K562 (cell line): ENCODE measurements around the gene BTBD18. TPM values are rescaled to one million over a fixed set of nuclear protein-coding genes. Genes with fewer than 3 reads are reported as not detected.
"Not testable (repeated sequence)": the region's sequence is repeated elsewhere in the genome, so short reads cannot be mapped to it uniquely, and the experiment has no call there.

Experiments
- ATAC-seq: fragments of 200-7000 bp; cut with Tn5 transposase; 3 replicates; pipeline ENCODE4 v1.9.1; 2020; ENCODE audit warnings: moderate library complexity
- BruUV-seq: library from RNA; stranded (reverse); fragments of 400-500 nt; replicated peaks from 2 replicates; lab custom pipeline; 2021; lab: Mats Ljungman, UMichigan
- CTCF ChIA-PET: fragments of 300-600 bp; formaldehyde crosslinking; extraction: SDS; loops from one replicate; lab custom pipeline; 2021; ENCODE audit warnings: low intra/inter-chr PET ratio; lab: Yijun Ruan, JAX
- POLR2A ChIA-PET: fragments of 300-600, 350-650 bp; sonication (Branson Sonifier 250); formaldehyde crosslinking; extraction: SDS; loops from one replicate; lab custom pipeline; 2021; ENCODE audit warnings: antibody characterized with exemption, inconsistent platforms; lab: Yijun Ruan, JAX
- DNase-seq, 4 experiments: peaks; one replicate each; pipeline versions ENCODE4 v3.0.0 to v3.0.0-alpha.2; 2011 to 2018; ENCODE audit warnings: low spot score in 3 of 4, mixed read lengths in 3 of 4; ENCODE audit errors: extremely low read depth in 1 of 4
- FAIRE-seq: peaks from 2 replicates; lab custom pipeline; 2011; peaks lifted over from hg19 to GRCh38; lab: Jason Lieb, UNC
- H2AFZ ChIP-seq: 2 replicates; pipeline ENCODE4 v1.6.0; 2011; ENCODE audit warnings: low read depth, low read length, control low read depth, inconsistent platforms
- H3K27ac ChIP-seq: fragments of 200-600 bp; 3 replicates; pipeline ENCODE4 v1.8.0; 2011; ENCODE audit warnings: low read depth, mild to moderate bottlenecking, control low read depth, inconsistent platforms, low read length, moderate library complexity, mixed read lengths; ENCODE audit errors: extremely low read depth
- H3K27me3 ChIP-seq, 2 experiments: fragments of 300-600 bp in 1 of 2; 2 replicates in 1 of 2; 3 replicates in 1 of 2; pipeline versions ENCODE4 v1.6.0 to v1.8.0; 2011; ENCODE audit warnings: inconsistent platforms in 2 of 2, low read length in 2 of 2, mild to moderate bottlenecking in 1 of 2, mixed read lengths in 1 of 2, moderate library complexity in 1 of 2; ENCODE audit not compliant: control insufficient read depth in 2 of 2, insufficient read depth in 2 of 2
- H3K36me3 ChIP-seq: fragments of 300-600 bp; 3 replicates; pipeline ENCODE4 v1.8.0; 2011; ENCODE audit warnings: mild to moderate bottlenecking, low read length, inconsistent platforms; ENCODE audit not compliant: control insufficient read depth, insufficient read depth
- H3K4me1 ChIP-seq, 2 experiments: fragments of 200-600 bp in 1 of 2; replicated peaks in 1 of 2; 2 replicates in 1 of 2; 3 replicates in 1 of 2; pipeline versions ENCODE4 v1.5.1 to v1.8.0; 2011; ENCODE audit warnings: inconsistent platforms in 2 of 2, low read length in 2 of 2, mild to moderate bottlenecking in 1 of 2, mixed read lengths in 1 of 2, moderate library complexity in 1 of 2; ENCODE audit not compliant: control insufficient read depth in 2 of 2, insufficient read depth in 2 of 2
- H3K4me2 ChIP-seq: 2 replicates; pipeline ENCODE4 v1.6.1; 2011; ENCODE audit warnings: low read length, control low read depth, inconsistent platforms, mixed read lengths; ENCODE audit not compliant: insufficient read depth
- H3K4me3 ChIP-seq: fragments of 200-600 bp; sonication (generic), shearing (Covaris generic); 2 replicates; pipeline ENCODE4 v1.5.1; 2016; ENCODE audit warnings: control low read depth, inconsistent platforms
- H3K79me2 ChIP-seq: fragments of 200-600 bp; 3 replicates; pipeline ENCODE4 v1.8.0; 2011; ENCODE audit warnings: low read length, inconsistent platforms; ENCODE audit not compliant: control insufficient read depth, insufficient read depth
- H3K9ac ChIP-seq, 2 experiments: 2 replicates each; pipeline versions ENCODE4 v1.6.0 to v1.6.1; 2011; ENCODE audit warnings: low read depth in 2 of 2, low read length in 2 of 2, control low read depth in 1 of 2, inconsistent platforms in 1 of 2, mild to moderate bottlenecking in 1 of 2, mixed read lengths in 1 of 2; ENCODE audit not compliant: insufficient read depth in 1 of 2
- H3K9me1 ChIP-seq: one replicate; pipeline ENCODE4 v1.6.0; 2011; ENCODE audit warnings: inconsistent platforms, mild to moderate bottlenecking, low read length, moderate library complexity; ENCODE audit not compliant: control insufficient read depth, insufficient read depth
- H3K9me3 ChIP-seq: replicated peaks from 2 replicates; pipeline ENCODE4 v1.5.1; 2011; ENCODE audit warnings: low read depth, low read length, inconsistent platforms; ENCODE audit not compliant: control insufficient read depth, insufficient read depth
- H4K20me1 ChIP-seq: replicated peaks from 2 replicates; pipeline ENCODE4 v1.6.1; 2011; ENCODE audit warnings: low read length, inconsistent platforms, mixed read lengths; ENCODE audit not compliant: control insufficient read depth, insufficient read depth
- MEIS2 ChIP-seq: fragments of 450-650 bp; IDR thresholded peaks from 2 replicates; pipeline ENCODE4 v1.6.1; 2014; ENCODE audit warnings: mild to moderate bottlenecking; ENCODE audit not compliant: partially characterized antibody
- MTA1 ChIP-seq: fragments of 450-650 bp; IDR thresholded peaks from 2 replicates; pipeline ENCODE4 v1.6.1; 2017; ENCODE audit warnings: borderline replicate concordance
- NR0B1 ChIP-seq: fragments of 450-650 bp; IDR thresholded peaks from one replicate; pipeline ENCODE4 v1.6.1; 2018; ENCODE audit warnings: mild to moderate bottlenecking, moderate library complexity; ENCODE audit not compliant: partially characterized antibody
- TBP ChIP-seq: optimal IDR thresholded peaks from 2 replicates; pipeline ENCODE3; 2011; ENCODE audit warnings: low read depth, low read length, improper control_type of control experiment
- WGBS: fragments of 100-300 bp; shearing (Covaris generic); methylation state at CpG from one replicate; pipeline ENCODE4 v1.1.6; 2016; ENCODE audit warnings: low coverage, mixed read lengths; ENCODE audit not compliant: insufficient coverage; ENCODE audit errors: missing lambda C conversion rate; 5-methylcytosine and 5-hydroxymethylcytosine counted together
- in situ Hi-C: fragments of 300-500 bp; cut with MboI; formaldehyde crosslinking; loops from 4 replicates; pipeline ENCODE4 v1.15.0; 2018; ENCODE audit warnings: inconsistent platforms, mixed read lengths
- intact Hi-C: fragments of 100-400 bp; cut with micrococcal nuclease; formaldehyde crosslinking; loops from 2 replicates; pipeline ENCODE4 v1.14.2; 2022
- polyA plus RNA-seq, 8 experiments: library from polyadenylated mRNA; depleted of rRNA in 4 of 8; stranded (reverse) in 5 of 8; unstranded in 3 of 8; fragments of >200 nt; fragmentation: Nextera tagmentation in 2 of 8; fragmentation: Illumina TruSeq in 1 of 8; extraction: Ambion mirVana in 2 of 8; extraction: Trizol in 1 of 8; gene quantifications; 2 replicates each; pipeline versions ENCODE4 v1.2.1 to v1.2.3, GENCODE V29; 2011 to 2014; ENCODE audit warnings: inconsistent platforms in 1 of 8, missing spikeins in 1 of 8
- total RNA-seq, 7 experiments: library from RNA; depleted of rRNA in 6 of 7; stranded (reverse); fragments of >200 nt in 6 of 7; fragmentation: Illumina TruSeq in 2 of 7; extraction: Trizol in 2 of 7; gene quantifications; 2 replicates each; pipeline versions ENCODE4 v1.2.1 to v1.2.3, GENCODE V29; 2011 to 2021; ENCODE audit warnings: low replicate concordance in 1 of 7

Gene BTBD18
- total and polyA plus RNA-seq, 9 of the 15 experiments (the other 6 are each of a cell fraction or from before 2014, with no cell fraction given), result 0.06 TPM; not detected in 8

- intact Hi-C loops, FAIRE-seq, H3K4me2 ChIP-seq, H3K9me3 ChIP-seq, ATAC-seq, BruUV-seq, H3K9ac ChIP-seq, in situ Hi-C loops, H3K27me3 ChIP-seq, H3K4me3 ChIP-seq, DNase-seq, H4K20me1 ChIP-seq, CTCF ChIA-PET, H3K27ac ChIP-seq, H3K9me1 ChIP-seq, H3K4me1 ChIP-seq, H2AFZ ChIP-seq: not testable (repeated sequence)
- POLR2A ChIA-PET, result interaction anchor here (0.6 kb wide), 1 partner anchor 27 kb away, joined by 3 read pairs; no protein-coding TSS in a partner anchor
- Histone ChIP-seq H3K36me3 (peaks cover 45% of the 10 kb centered on the region), H3K79me2 (peaks cover 11% of the 10 kb centered on the region)
- 91% methylated on average over 7 of the region's 8 CpGs for WGBS
These were observed 46.2 kb downstream of the BTBD18 start for GRCh38 chr11:57705432-57705831.

GRCh38 chr11:57704932-57705331, 46.7 kb downstream of the BTBD18 start:
- Histone ChIP-seq H3K79me2 (peaks cover 6% of the 10 kb centered on the region; the same call in 1 of the 3 replicates), H3K4me1 (no peaks in the 10 kb centered on the region), H3K9me1 (no peaks in the 10 kb centered on the region), H3K36me3 (peaks cover 49% of the 10 kb centered on the region), H3K27ac (no peak overlapping the region), H3K9ac (no peak overlapping the region), H4K20me1 (no peaks in the 10 kb centered on the region), H3K4me2 (no peak overlapping the region), H3K27me3 (no peaks in the 10 kb centered on the region), H3K4me3 (no peak overlapping the region), H3K9me3 (no peaks in the 10 kb centered on the region), H2AFZ (no peak overlapping the region)
- ATAC-seq (no peak), FAIRE-seq (no peak), DNase-seq (no peak)
- TF ChIP-seq TBP (no peak), NR0B1 (no peak), MTA1 (no peak), MEIS2 (peak; percentile 57)
- 85% methylated on average over 6 of the region's 6 CpGs for WGBS
- BruUV-seq, result no TSS peak
- POLR2A ChIA-PET, result no interaction called here
- intact Hi-C loops (no loop called here), in situ Hi-C loops (no loop called here)
- CTCF ChIA-PET, result no interaction called here
